A549 (cell line): Measurements from ENCODE around the gene GOLGA7B.

Experiments
- FOSL2 ChIP-seq, 2 experiments: fragments of 450-650 bp in 1 of 2; fragments of >200 bp in 1 of 2; sonication (Bioruptor Twin) in 1 of 2; formaldehyde crosslinking; IDR thresholded peaks; 2 replicates each; pipeline versions ENCODE4 v1.5.0 to v1.6.1; 2016 to 2020; ENCODE audit warnings: mild to moderate bottlenecking in 1 of 2, moderate library complexity in 1 of 2
- NFE2L2 ChIP-seq: fragments of 150-350 bp; conservative IDR thresholded peaks from 2 replicates; pipeline ENCODE4 v1.6.1; 2014; ENCODE audit warnings: low read length
- POLR2A ChIP-seq: IDR thresholded peaks from 2 replicates; pipeline ENCODE4 v1.6.1; 2012; ENCODE audit warnings: mild to moderate bottlenecking, low read length
- TF ChIP-seq, protein P1 (sequence below): fragments of >200 bp; sonication (Bioruptor Twin); formaldehyde crosslinking; IDR thresholded peaks from 3 replicates; pipeline ENCODE4 v1.5.1; 2016

DNA sequence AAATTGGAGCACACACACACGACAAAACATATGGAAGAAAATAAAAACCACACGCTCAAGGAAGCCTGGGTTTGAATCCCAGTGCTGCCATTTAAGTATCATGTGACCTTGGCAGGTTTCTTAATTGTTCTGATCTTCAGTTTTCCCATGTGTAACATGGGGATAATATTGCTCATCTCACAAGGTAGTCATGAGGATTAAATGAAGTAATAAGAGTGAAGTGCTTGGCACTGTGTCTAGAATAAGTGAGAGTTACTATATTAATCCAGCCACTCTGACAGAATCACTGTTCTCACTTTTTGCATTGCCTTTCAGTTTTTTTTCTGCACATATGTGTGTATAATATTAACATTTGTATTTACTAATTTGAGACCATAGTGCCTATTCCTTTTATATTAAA, 43.3 kb downstream of the GOLGA7B start:
- TF ChIP-seq NFE2L2 (no peak), POLR2A (no peak), FOSL2 (IDR thresholded peaks at IDR 0.05) (no peak), FOSL2 (CRISPR knock-in tag; IDR thresholded peaks at IDR 0.05) (no peak)
- TF ChIP-seq, protein P1, sequence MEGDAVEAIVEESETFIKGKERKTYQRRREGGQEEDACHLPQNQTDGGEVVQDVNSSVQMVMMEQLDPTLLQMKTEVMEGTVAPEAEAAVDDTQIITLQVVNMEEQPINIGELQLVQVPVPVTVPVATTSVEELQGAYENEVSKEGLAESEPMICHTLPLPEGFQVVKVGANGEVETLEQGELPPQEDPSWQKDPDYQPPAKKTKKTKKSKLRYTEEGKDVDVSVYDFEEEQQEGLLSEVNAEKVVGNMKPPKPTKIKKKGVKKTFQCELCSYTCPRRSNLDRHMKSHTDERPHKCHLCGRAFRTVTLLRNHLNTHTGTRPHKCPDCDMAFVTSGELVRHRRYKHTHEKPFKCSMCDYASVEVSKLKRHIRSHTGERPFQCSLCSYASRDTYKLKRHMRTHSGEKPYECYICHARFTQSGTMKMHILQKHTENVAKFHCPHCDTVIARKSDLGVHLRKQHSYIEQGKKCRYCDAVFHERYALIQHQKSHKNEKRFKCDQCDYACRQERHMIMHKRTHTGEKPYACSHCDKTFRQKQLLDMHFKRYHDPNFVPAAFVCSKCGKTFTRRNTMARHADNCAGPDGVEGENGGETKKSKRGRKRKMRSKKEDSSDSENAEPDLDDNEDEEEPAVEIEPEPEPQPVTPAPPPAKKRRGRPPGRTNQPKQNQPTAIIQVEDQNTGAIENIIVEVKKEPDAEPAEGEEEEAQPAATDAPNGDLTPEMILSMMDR: no peak
